SK-N-MC (cell line): ENCODE measurements around the gene STEAP2.

Experiments
- EZH2 ChIP-seq: fragments of 200-600 bp; sonication (generic); IDR thresholded peaks from one replicate; pipeline ENCODE4 v1.6.1; 2017; ENCODE audit warnings: antibody characterized with exemption
- POLR2AphosphoS5 ChIP-seq: IDR thresholded peaks from 2 replicates; pipeline ENCODE4 v1.6.1; 2012; ENCODE audit warnings: mild to moderate bottlenecking, low read depth, low read length, borderline replicate concordance

DNA sequence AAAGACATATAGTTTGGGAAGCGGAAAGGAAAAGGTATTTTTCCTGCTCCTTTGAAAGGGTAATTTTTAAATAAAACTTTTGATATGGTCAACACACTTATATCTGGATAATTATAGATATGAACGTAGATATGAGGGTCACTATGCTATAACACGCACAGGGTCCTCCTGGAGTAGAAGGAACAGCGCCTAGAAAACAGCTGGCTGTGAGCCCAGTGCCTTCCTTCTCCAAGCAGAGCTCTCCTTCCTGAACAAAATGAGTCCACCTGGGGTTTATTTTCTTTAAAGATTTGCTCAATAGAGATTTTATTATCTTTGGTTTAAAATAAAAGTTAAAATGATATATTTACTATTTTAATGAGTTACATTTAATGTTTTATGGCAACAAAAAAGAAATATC is 44.2 kb upstream of the STEAP2 start:
- no peak for TF ChIP-seq EZH2
- no peak for TF ChIP-seq POLR2AphosphoS5
